Mesothelial cell of epicardium (in vitro differentiated cells): Measurements from ENCODE around the gene TLR10. TPM values are rescaled to one million over a fixed set of nuclear protein-coding genes. Genes with fewer than 3 reads are reported as not detected.

Experiments
- DNase-seq, 2 experiments: peaks; one replicate each; pipeline ENCODE4 v3.0.0; 2021; ENCODE audit warnings: low spot score in 2 of 2; ENCODE audit not compliant: unreplicated experiment in 2 of 2
- H3K27ac Mint-ChIP-seq: 2 replicates; pipeline ENCODE4 v1.8.0; 2021; ENCODE audit warnings: mixed read lengths
- H3K27me3 Mint-ChIP-seq: 2 replicates; pipeline ENCODE4 v1.8.0; 2021; ENCODE audit warnings: low read depth, mixed read lengths
- H3K36me3 Mint-ChIP-seq: 2 replicates; pipeline ENCODE4 v1.8.0; 2021; ENCODE audit warnings: mixed read lengths
- H3K4me1 Mint-ChIP-seq: 2 replicates; pipeline ENCODE4 v1.8.0; 2021; ENCODE audit warnings: mixed read lengths
- H3K4me3 Mint-ChIP-seq: 2 replicates; pipeline ENCODE4 v1.8.0; 2021; ENCODE audit warnings: mild to moderate bottlenecking, moderate library complexity, mixed read lengths
- H3K9me3 Mint-ChIP-seq: 2 replicates; pipeline ENCODE4 v1.8.0; 2021; ENCODE audit warnings: mixed read lengths
- CTCF ChIP-seq: fragments of 200-600 bp; sonication (generic); IDR thresholded peaks from one replicate; pipeline ENCODE4 v1.5.0; 2021; ENCODE audit warnings: antibody characterized with exemption; ENCODE audit not compliant: unreplicated experiment
- total RNA-seq: library from RNA; stranded (reverse); gene quantifications from 3 replicates; pipeline ENCODE4 v1.2.1, GENCODE V29; 2021

The TLR10 gene
- total RNA-seq, 1 donor from 2014 or later = not detected

GRCh38 chr4:38752372-38752940, 30.3 kb downstream of the TLR10 start:
- DNase-seq = no peak
- H3K4me3 Mint-ChIP-seq = no peak overlapping the region
- TF ChIP-seq CTCF = no peak
- H3K4me1 Mint-ChIP-seq = peaks cover 20% of the 10 kb centered on the region
- H3K36me3 Mint-ChIP-seq = no peaks in the 10 kb centered on the region
- no peaks in the 10 kb centered on the region for H3K27me3 Mint-ChIP-seq
- H3K9me3 Mint-ChIP-seq = peaks cover 8% of the 10 kb centered on the region
- no peak overlapping the region for H3K27ac Mint-ChIP-seq

DNA sequence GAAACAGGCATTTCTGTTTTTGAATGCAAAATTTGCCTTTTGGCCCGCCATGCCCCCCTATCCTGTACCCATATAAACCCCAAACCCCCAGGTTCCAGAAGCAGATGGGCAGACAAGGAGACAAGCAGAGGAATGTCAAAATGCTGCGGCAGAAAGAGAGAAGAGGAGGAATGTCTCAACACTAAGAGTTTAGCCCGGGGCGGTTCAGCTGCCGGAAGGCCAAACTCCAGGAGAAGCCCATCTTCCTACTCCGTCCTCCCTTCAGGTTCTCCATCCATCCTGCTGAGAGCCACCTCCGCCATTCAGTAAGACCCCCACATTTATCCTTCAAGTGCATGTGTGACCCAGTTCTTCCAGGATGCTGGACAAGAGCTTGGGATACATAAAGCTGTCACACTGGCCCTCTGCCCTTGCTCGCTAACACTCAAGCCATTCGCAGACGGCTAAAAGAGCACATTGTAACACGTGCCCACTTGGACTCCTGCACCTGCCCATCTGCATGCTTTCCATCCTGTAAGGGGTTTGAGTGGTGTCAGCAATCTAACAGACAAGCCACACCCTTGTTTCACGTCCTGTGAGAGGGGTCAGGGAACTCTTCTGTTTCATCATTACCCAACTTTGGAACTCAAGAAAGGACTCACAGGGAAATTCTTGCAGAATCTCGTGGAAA, 31.3 kb downstream of the TLR10 start:
- Mint-ChIP-seq H3K4me3 (no peak overlapping the region), H3K4me1 (peaks cover 20% of the 10 kb centered on the region), H3K36me3 (no peaks in the 10 kb centered on the region), H3K27me3 (no peaks in the 10 kb centered on the region), H3K27ac (no peak overlapping the region), H3K9me3 (peaks cover 16% of the 10 kb centered on the region)
- no peak for TF ChIP-seq CTCF
- no peak for DNase-seq

GRCh38 chr4:38749336-38749735, 33.5 kb downstream of the TLR10 start:
- Mint-ChIP-seq H3K27ac (no peak overlapping the region), H3K9me3 (peaks cover 16% of the 10 kb centered on the region), H3K4me3 (no peak overlapping the region), H3K36me3 (no peaks in the 10 kb centered on the region), H3K27me3 (no peaks in the 10 kb centered on the region), H3K4me1 (peaks cover 20% of the 10 kb centered on the region)
- DNase-seq = no peak
- TF ChIP-seq CTCF = no peak

DNA sequence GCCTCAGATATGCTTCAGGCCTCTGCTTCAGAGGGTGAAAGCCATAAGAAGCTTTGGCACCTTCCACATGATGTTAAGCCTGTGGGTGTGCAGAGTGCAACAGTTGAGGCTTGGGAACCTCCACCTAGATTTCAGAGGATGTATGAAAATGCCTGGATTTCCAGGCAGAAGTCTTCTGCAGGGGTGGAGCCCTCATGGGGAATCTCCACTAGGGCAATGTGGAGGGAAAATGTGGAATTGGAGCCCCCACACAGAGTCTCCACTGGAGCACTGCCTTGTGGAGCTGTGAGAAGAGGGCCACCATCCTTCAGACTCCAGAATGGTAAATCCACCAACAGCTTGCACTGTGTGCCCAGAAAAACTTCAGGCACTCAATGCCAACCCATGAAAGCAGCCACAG, 35.2 kb downstream of the TLR10 start:
- H3K4me1 Mint-ChIP-seq = peaks cover 21% of the 10 kb centered on the region
- no peaks in the 10 kb centered on the region for H3K36me3 Mint-ChIP-seq
- H3K4me3 Mint-ChIP-seq = no peak overlapping the region

DNA sequence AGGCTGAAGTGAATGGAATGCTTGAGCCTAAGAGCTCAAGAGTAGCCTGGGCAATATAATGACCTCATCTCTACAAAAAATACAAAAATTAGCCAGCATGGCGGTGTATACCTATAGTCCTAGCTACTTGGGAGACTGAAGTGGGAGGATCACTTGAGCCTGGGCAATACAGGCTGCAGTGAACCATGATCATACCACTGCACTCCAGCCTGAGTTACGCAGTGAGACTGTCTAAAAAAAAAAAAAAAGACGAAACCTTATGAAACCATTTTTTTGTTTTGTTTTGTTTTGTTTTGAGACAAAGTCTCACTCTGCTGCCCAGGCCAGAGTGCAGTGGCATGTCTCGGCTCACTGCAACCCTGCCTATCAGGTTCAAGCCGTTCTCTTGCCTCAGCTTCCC, 36.9 kb downstream of the TLR10 start:
- H3K9me3 Mint-ChIP-seq = peaks cover 16% of the 10 kb centered on the region
- TF ChIP-seq CTCF = no peak
- no peak overlapping the region for H3K27ac Mint-ChIP-seq
- no peaks in the 10 kb centered on the region for H3K27me3 Mint-ChIP-seq
- H3K4me1 Mint-ChIP-seq = peaks cover 12% of the 10 kb centered on the region
- no peak for DNase-seq
- H3K4me3 Mint-ChIP-seq = no peak overlapping the region
- no peaks in the 10 kb centered on the region for H3K36me3 Mint-ChIP-seq

More for the DNA sequence above, 35.2 kb downstream of the TLR10 start:
- no peak overlapping the region for H3K27ac Mint-ChIP-seq
- DNase-seq = no peak
- peaks cover 16% of the 10 kb centered on the region for H3K9me3 Mint-ChIP-seq
- no peaks in the 10 kb centered on the region for H3K27me3 Mint-ChIP-seq
- TF ChIP-seq CTCF = no peak

DNA sequence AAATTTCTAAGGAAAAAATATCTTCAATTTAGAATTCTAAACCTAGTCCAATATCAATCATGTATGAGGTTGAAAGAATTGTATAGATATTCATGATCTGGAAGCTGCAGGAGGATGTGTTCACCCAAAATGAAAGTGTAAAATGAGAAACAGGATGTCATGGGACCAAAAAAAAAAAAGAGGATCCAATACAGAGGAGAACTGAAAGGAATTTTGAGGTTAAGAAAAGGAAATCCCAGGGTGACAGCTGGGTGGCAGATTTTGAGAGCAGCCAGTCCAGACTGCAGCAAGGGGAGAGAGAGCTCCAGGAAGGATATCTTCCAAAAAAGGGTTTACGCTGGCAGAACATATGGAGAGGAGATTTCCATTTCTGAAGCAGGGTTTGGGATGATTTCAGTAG, 38.9 kb downstream of the TLR10 start:
- no peak overlapping the region for H3K4me3 Mint-ChIP-seq
- H3K27me3 Mint-ChIP-seq = no peaks in the 10 kb centered on the region
- H3K36me3 Mint-ChIP-seq = no peaks in the 10 kb centered on the region
- H3K27ac Mint-ChIP-seq = no peak overlapping the region
- peaks cover 7% of the 10 kb centered on the region for H3K4me1 Mint-ChIP-seq
- H3K9me3 Mint-ChIP-seq = peaks cover 16% of the 10 kb centered on the region
- no peak for DNase-seq
- TF ChIP-seq CTCF = no peak
